Activated CD4-positive, CD25-positive, alpha-beta regulatory T cell treated with anti-CD3 and anti-CD28 coated beads, Interleukin-2, amount 50 U/mL, for 72 hours (primary cell): Measurements from ENCODE around the gene CDC6.

Experiments
- DNase-seq: peaks from one replicate; pipeline ENCODE4 v3.0.0; 2021

The CDC6 gene, protein sequence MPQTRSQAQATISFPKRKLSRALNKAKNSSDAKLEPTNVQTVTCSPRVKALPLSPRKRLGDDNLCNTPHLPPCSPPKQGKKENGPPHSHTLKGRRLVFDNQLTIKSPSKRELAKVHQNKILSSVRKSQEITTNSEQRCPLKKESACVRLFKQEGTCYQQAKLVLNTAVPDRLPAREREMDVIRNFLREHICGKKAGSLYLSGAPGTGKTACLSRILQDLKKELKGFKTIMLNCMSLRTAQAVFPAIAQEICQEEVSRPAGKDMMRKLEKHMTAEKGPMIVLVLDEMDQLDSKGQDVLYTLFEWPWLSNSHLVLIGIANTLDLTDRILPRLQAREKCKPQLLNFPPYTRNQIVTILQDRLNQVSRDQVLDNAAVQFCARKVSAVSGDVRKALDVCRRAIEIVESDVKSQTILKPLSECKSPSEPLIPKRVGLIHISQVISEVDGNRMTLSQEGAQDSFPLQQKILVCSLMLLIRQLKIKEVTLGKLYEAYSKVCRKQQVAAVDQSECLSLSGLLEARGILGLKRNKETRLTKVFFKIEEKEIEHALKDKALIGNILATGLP

DNA sequence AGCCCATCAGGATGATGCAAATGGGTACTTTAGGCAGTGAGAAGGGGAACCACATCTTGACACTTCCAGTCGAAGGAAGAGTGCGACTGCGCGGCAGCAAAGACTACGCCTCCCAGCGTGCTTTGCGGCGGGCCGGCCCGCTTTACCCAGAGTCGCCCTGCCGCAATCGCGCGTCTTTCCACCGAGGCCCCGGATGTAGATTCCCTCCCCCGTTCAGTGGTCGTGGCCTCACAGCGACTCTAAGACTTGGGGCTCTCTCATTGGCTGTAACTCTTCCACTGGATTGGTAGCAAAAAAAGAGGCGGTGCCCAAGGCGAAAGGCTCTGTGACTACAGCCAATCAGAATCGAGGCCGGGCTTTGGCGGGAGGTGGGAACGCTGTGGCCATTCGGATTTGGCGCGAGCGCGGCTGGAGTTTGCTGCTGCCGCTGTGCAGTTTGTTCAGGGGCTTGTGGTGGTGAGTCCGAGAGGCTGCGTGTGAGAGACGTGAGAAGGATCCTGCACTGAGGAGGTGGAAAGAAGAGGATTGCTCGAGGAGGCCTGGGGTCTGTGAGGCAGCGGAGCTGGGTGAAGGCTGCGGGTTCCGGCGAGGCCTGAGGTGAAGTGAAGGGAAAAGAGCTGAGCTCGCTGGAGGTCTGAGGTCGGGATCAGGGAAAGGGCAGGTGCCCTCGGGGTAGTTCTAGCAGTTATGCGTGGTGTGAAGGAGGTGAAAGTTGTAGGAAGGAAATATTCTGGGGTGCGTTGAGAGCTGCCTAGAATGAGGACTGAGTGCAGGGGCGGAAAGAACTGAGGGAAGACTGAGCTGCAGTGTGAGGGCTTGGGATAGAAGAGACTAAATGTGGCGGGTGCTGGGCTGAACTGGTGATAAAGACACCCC lies at the start of gene CDC6:
Gene CDC6, plus strand, starts transcription at position 386 of the 876 bp plus-strand sequence. CDS start 1,542 bp downstream, outside the sequence.
- peak; percentile 96 for DNase-seq

DNA sequence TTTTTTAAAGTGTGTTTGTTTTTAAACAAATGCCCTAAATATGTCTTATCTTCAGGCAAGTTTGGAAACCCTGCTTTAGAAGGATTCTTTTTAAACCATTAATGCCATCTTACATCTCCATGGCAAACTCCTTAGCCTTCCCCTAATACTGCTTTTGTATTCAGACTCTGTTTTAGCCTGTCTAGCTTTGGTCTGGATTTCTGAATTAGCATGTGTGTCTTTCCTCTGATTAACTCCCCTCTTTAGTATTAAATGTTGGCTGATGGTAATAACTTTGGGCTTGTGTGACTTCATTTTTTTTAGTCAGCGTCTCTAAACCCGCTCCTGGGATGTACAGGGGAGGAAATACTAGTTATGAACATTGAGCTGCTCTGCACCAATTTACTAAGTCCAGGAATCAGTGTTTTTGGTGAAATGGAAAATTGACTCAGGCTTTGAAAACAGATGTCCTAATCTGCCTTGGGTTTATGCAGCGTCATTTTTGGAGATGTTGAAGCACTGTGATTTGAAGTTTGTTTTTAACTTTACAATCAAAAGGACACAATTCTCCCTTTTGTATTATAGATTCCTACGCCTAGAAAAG lies 46.3 kb upstream of the CDC6 start:
- no peak for DNase-seq

DNA sequence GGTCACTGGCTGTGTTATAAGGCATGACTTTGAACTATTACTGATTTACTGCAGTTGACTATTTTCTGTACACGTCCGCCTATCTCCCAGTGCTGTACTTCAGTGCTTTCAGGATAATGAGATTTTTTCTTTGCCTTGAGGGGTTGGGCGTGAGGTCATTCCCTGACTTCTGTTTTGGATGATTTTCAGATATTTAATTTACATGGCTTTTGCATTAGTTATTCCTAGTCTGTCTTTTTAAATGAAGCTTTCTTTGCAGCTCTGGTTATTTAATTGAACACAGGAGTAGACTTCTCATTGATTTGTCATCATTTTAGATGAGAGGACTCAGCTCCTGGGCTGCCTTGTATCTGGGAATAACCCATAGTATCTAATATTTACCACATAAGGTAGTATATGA lies 44.9 kb upstream of the CDC6 start:
- no peak for DNase-seq

DNA sequence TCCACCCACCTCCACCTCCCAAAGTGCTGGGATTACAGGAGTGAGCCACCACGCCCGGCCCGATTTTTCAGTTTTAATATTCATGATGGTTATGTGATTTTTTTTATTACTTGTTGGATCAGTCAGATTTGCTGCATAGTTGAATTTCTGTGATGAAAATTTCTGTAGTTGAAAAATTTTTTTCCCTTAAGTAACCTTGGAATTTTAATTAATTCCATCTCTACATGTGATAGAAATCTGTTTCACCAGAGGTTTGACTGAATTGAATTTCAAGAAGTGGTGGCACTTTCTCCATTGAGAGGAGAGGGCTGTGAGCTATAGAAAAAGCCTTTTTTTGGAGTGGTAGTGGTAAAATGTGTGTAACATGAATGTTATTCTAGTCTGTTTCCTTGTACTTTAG lies 43.9 kb upstream of the CDC6 start:
- no peak for DNase-seq

DNA sequence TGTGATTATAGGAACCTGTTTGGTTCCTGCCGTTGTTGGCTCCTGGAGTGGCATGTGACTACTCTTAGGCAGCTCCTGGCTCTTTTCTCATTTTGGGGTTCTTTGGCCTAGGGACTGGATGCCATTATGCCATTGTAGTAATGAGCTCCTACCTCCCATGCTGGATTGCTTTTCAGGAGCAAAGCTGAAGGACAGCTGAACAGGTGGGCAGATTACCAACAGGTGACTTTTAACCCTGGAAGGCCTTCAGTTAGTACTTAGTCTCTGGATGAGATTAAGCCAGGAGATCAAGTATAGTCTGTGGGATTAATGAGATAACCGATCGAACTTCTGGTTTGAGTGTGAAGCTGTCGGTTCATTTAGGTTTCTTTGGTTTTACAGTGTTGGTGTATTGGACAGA lies 43.4 kb upstream of the CDC6 start:
- DNase-seq, result no peak

DNA sequence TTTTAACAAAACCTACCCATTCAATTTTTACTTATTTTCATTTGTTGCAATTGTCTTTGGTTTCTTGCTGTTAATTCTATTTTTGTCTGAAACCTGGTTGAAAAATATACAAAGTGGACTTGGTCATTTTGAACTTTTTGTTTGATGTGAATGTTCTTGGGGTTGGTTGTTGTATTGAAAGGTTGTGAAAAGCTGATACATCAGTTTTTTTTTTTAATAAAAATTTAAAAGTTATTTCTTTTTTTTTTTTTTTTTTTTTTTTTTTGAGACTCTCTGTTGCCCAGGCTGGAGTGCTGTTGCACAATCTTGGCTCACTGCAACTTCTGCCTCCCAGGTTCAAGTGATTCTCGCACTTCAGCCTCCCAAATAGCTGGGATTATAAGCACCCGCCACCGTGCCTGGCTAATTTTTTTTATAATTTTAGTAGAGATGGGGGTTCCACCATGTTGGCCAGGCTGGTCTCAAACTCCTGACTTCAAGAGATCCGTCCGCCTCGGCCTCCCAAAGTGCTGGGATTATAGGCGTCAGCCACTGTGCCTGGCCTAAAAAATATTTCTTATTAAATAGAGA lies 39.7 kb upstream of the CDC6 start:
- DNase-seq, result no peak

DNA sequence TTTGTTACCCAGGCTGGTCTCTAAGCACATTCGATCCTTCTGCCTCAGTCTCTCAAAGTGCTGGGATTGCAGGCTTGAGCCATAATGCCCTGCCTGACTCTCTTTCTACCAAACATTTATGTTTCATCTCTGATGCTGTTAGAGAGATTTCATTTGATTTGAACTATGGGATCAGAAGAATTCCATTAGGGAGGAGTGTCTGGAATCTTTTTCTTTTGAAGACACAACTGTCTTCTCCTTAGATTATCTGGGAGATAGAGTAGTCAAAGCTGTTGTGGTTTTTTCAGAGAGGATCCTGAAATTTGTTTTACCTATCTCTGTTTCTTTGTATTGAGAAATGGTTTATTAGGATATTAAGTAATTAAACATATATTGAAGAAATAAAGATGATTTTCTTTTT lies 39.2 kb upstream of the CDC6 start:
- DNase-seq, result no peak

DNA sequence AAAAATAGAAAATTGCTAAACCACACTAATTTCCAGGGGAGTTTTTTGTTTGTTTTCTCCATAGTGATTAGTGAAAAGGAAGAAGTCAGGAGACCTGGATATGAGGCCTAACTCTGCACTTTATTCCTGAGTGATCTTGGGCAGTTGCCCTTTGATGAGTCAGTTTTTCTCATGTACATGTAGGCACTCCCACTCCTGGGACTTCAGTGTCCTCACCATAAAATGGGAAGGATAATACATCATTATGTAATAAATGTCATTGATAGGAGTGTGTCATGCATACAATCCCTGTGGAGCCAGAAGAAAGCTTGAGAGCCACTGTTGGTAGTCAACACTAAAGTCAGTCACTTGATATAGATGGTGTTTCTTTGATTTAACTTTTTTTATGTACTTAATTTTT lies 36.1 kb upstream of the CDC6 start:
- no peak for DNase-seq

DNA sequence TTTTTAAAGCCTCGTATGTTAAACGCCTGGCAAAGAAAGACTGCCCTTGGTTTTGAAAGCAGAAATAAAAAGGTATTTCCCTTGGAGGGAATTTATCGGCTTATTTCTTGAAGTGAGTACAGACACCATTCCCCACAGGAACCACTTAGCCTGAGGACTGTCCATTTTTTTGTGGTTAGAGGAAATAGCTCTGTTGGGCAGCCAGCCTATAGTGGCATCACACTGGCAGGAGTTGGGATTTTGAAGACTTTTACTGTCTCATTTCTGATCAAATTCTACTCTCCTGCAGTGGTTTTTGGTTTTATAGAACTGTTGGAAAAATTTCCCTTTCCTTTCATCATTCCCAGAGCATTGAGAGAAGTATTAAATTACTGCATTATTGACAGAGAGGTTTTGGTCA lies 34.1 kb upstream of the CDC6 start:
- no peak for DNase-seq

DNA sequence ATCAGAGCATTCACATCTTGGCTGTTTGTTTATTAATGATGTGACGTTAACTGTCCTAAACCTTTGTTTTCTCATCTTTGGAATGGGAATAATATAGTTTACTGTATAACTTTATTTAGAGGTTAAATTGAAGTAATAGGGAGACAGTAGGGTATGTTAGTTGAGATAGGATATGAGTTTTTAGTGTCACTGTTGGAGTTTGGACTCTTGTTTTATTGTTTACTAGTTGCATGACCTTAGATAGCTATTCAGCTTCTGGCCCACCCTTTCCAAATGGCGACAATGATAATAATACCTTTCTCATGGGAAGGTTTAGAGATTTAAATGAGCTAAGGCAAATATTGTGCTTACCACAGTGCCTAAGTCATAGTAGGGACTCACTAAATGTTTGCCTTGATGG lies 28.2 kb upstream of the CDC6 start:
- no peak for DNase-seq

DNA sequence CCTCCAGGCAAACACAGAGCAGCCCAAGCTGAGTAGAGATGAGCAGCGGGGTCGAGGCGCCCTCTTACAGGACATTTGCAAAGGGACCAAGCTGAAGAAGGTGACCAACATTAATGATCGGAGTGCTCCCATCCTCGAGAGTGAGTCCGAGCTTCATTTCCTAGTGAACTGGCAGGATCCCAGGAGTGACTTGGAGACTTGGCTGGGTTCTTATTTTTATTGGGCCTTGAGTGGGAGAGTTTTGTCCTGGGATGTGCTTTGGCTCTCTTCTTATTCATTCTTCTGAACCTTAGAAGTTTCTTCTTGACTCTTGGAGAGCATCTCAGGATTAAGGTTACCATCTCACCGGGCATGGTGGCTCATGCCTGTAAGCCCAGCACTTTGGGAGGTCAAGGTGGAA lies 27.2 kb upstream of the CDC6 start:
- DNase-seq, result no peak

DNA sequence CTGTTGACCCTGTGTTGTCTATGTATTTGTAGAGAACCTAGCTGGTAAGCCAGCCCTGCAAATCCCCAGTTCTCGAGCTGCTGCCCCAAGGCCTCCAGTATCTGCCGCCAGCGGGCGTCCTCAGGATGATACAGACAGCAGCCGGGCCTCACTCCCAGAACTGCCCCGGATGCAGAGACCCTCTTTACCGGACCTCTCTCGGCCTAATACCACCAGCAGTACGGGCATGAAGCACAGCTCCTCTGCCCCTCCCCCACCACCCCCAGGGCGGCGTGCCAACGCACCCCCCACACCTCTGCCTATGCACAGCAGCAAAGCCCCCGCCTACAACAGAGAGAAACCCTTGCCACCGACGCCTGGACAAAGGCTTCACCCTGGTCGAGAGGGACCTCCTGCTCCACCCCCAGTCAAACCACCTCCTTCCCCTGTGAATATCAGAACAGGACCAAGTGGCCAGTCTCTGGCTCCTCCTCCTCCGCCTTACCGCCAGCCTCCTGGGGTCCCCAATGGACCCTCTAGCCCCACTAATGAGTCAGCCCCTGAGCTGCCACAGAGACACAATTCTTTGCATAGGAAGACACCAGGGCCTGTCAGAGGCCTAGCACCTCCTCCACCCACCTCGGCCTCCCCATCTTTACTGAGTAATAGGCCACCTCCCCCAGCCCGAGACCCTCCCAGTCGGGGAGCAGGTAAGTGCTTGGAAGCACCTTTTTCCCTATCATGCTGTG lies 23.1 kb upstream of the CDC6 start:
- no peak for DNase-seq

DNA sequence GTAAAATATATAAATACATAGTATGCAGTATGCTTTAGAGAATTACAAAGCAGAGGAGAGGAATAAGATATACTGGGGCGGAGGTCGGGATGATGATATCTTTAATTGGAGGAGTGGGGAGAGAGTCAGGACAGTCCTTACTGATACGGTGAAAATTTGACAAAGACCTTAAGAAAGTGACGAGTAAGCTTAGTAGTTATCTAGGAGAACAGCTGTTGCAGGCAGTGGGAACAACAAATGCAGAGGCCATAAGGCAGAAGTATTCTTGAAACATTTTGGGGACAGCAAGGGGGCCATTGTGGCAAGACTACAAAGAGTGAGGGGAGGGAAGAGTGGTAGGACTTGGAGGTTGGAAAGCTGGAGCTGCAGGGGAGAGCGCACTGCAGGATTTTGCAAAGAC lies 22.3 kb upstream of the CDC6 start:
- no peak for DNase-seq

DNA sequence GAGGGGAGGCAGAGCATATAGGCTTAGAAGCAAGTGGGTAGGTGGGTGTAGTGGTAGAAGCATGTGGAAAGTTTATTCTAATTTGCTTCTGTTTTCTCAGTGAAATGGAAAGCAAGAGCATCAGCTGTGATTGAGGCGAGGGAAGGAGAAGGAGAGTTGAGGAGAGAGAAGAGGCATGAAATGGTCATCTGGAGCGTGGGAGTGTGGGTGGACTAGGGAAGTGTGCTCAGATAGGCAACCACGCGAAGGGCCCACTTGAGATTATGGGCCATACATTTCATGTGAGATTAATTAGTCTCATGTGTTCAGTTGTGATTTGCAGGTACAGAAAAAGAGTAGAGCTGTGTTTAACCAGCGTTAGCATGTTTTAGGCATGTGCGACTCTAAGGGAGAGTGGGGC lies 20.8 kb upstream of the CDC6 start:
- no peak for DNase-seq

DNA sequence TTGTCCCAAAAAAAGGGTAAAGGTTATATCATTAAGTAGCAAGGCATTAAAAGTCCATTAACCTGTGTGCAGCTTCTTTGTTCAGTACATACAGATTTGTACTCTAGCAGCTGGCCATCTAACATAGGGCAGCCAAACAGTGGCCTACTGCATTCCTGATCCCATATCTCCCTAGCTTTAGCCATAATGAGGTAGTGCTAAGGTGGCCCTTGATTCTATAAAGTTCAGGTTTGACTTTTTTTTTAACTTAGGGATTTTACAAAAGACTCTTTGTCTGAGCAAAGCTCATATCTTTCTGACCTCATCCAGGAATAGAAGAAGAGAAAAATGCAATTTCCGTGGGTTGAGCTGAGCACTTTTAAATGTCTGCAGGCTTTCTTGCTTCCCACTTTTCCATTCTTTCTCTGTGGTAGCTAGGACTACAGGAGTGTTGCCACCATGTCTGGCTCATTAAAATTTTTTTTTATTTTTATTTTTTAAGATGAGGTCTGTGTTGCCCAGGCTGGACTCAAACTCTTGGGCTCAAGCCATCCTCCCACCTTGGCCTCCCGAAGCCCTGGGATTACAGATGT lies 19.5 kb upstream of the CDC6 start:
- no peak for DNase-seq

DNA sequence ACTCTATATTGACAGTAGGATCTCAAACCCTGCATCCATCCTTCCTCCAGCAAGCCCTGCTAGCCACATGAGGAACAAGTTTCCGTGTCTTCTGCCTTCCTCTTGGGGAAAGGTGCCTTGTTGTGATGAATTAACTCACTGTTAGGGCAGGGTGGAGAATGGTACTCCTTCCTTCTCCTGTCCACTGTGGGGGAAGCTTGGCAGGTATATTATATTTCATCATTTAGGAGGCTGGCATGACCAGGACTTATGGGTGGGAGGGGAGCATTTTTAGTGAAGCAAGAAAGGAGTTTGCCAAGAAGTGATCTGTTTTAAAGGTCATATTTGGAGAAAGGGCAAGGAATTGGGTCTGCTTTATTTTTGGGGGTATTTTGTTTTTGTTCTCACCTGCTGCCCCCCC lies 9.3 kb upstream of the CDC6 start:
- DNase-seq, result no peak

DNA sequence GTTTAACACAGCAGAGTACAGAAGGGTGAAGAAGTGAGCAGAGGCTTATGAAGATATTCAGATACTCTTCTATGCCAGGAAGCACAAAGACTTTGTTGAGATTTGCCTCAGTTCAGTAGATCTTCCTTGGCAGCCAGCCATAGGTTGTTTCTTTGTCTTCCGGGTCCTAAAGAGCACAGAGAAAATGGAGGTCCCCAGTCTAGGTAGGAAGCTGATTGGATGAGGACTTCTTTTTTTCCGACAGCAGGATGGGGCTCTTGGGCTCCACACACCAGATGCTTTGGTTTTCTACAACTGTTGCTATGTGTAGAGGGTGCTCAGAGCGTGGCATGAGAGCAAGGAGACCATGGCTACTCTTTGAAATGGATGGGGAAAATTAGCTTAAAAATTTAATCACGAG lies 8.3 kb upstream of the CDC6 start:
- DNase-seq, result no peak

DNA sequence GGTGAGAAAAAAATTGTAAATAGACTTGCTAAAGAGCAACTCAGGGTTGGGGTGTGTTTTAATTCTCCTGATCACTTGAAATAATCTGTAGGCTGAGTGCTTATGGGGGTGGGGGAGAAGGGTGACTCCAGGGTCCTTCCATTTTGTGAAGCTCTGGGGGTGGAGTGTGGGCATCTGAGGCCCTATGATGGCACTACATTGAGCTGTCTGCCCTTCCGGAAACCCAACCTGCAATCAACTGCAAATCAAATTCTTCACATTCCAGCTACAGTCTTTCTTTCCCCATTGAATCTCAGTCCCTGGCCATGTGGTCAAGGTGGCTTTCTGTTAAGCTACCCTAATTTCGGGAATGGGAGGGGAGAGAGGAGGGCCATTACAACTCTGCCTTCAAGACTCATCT lies 6.0 kb upstream of the CDC6 start:
- DNase-seq, result no peak

DNA sequence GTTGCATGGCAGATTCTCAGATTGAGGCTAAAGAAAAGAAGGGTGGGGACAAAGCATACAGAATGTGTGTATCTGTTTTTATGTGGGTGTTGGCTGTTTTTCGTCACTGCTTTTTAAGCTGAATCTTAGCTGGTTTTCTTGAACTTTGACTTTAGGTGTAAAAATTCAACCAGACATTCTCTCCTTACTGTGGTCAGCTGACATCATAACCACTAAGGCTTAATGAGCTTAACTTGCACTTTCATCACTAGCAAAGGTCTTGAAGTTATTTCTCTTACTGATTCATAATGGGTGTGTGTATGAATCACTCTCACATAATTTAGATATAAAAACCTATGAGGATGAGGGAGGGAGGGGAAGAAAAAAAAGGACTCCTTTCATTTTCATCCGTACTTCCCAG lies 4.0 kb upstream of the CDC6 start:
- no peak for DNase-seq

DNA sequence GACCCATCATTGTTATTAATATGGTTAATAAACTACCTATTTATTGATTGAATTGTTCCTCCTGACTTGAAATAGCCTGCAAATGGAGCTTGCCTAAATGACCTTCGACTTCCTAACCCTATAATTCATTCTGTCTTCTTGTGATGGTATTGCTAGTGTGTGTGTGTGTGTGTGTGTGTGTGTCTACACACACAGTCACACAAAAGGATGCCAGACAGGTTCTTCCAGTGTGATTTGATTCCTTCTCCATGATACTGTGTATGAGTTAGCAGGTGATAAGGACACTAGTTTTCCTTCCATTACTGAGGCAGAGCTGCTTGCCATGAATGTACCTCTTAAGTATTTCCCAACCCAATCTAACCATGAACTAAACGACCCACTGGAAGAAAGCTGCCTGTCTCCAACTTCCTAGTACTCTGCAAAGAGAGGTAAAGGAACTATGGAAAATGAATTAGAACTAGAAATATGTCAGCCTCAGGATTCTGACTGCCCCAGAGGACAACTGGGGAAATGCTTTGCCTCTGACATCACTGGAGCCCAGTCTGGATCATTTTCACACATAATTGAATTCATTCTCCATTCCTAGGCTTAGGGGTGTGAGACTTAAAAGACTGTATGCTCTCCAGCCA lies 3.5 kb upstream of the CDC6 start:
- DNase-seq, result no peak

DNA sequence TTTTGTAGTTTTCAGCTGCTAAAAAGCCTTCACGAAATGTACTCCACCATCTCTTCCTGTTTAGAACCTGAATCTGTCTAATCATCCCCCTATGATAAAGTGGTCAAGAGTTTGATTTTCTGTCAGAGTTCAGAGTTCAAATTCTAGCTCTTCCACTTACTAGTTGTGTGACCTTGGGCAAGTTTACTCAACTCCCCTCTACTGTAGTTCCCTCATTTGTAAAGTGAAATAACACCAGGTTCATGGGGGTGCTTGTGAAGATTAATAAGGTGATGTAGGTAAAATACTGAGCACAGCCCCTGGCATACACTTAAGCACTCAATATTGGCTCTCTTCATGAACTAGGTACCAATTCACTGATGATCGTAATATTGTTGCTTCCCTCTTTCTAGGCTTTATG lies 1.2 kb upstream of the CDC6 start:
- DNase-seq, result no peak

DNA sequence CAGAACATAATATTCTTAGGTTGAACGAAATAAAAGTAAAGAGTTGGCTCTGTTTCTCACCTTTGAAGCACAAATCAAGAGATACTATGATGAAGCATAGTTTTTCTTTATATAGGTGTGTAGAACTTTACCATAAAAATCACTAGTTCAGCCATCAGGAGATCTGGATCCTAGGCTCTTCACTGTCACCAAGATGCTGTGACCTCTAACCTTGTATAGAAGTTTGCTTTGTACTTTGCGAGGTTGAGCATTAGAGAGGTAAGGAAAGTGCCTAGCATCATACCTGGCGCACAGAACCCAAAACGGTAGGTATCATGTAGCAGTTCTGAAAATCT lies 553 bp upstream of the CDC6 start:
- no peak for DNase-seq
